Mesothelial cell of epicardium (in vitro differentiated cells): ENCODE results near the gene E2F1. TPM values are rescaled to one million over a fixed set of nuclear protein-coding genes. Genes with fewer than 3 reads are reported as not detected.

Source experiments
- DNase-seq, 2 experiments: peaks; one replicate each; pipeline ENCODE4 v3.0.0; 2021; ENCODE audit warnings: low spot score in 2 of 2; ENCODE audit not compliant: unreplicated experiment in 2 of 2
- H3K27ac Mint-ChIP-seq: 2 replicates; pipeline ENCODE4 v1.8.0; 2021; ENCODE audit warnings: mixed read lengths
- H3K27me3 Mint-ChIP-seq: 2 replicates; pipeline ENCODE4 v1.8.0; 2021; ENCODE audit warnings: low read depth, mixed read lengths
- H3K36me3 Mint-ChIP-seq: 2 replicates; pipeline ENCODE4 v1.8.0; 2021; ENCODE audit warnings: mixed read lengths
- H3K4me1 Mint-ChIP-seq: 2 replicates; pipeline ENCODE4 v1.8.0; 2021; ENCODE audit warnings: mixed read lengths
- H3K4me3 Mint-ChIP-seq: 2 replicates; pipeline ENCODE4 v1.8.0; 2021; ENCODE audit warnings: mild to moderate bottlenecking, moderate library complexity, mixed read lengths
- H3K9me3 Mint-ChIP-seq: 2 replicates; pipeline ENCODE4 v1.8.0; 2021; ENCODE audit warnings: mixed read lengths
- total RNA-seq: library from RNA; stranded (reverse); gene quantifications from 3 replicates; pipeline ENCODE4 v1.2.1, GENCODE V29; 2021
- TF ChIP-seq, protein P1 (sequence below): fragments of 200-600 bp; sonication (generic); IDR thresholded peaks from one replicate; pipeline ENCODE4 v1.5.0; 2021; ENCODE audit warnings: antibody characterized with exemption; ENCODE audit not compliant: unreplicated experiment

Gene E2F1
- total RNA-seq, 1 donor from 2014 or later = 16.7 TPM

GRCh38 chr20:33687993-33688937 is 2.1 kb upstream of the E2F1 start:
- H3K27me3 Mint-ChIP-seq = no peaks in the 10 kb centered on the region
- H3K9me3 Mint-ChIP-seq = no peaks in the 10 kb centered on the region
- TF ChIP-seq, protein P1, sequence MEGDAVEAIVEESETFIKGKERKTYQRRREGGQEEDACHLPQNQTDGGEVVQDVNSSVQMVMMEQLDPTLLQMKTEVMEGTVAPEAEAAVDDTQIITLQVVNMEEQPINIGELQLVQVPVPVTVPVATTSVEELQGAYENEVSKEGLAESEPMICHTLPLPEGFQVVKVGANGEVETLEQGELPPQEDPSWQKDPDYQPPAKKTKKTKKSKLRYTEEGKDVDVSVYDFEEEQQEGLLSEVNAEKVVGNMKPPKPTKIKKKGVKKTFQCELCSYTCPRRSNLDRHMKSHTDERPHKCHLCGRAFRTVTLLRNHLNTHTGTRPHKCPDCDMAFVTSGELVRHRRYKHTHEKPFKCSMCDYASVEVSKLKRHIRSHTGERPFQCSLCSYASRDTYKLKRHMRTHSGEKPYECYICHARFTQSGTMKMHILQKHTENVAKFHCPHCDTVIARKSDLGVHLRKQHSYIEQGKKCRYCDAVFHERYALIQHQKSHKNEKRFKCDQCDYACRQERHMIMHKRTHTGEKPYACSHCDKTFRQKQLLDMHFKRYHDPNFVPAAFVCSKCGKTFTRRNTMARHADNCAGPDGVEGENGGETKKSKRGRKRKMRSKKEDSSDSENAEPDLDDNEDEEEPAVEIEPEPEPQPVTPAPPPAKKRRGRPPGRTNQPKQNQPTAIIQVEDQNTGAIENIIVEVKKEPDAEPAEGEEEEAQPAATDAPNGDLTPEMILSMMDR = no peak
- H3K36me3 Mint-ChIP-seq = no peaks in the 10 kb centered on the region
- peak overlapping the region; percentile 95 for H3K27ac Mint-ChIP-seq
- H3K4me3 Mint-ChIP-seq = no peak overlapping the region
- no peak for DNase-seq
- H3K4me1 Mint-ChIP-seq = peaks cover 29% of the 10 kb centered on the region

GRCh38 chr20:33687370-33687915 is 1.3 kb upstream of the E2F1 start:
- H3K9me3 Mint-ChIP-seq = no peaks in the 10 kb centered on the region
- H3K36me3 Mint-ChIP-seq = no peaks in the 10 kb centered on the region
- no peak for DNase-seq
- H3K27me3 Mint-ChIP-seq = no peaks in the 10 kb centered on the region
- H3K4me1 Mint-ChIP-seq = peaks cover 29% of the 10 kb centered on the region
- H3K4me3 Mint-ChIP-seq = no peak overlapping the region
- TF ChIP-seq, protein P1 = no peak
- H3K27ac Mint-ChIP-seq = peak overlapping the region; percentile 95

GRCh38 chr20:33686984-33687366 is 790 bp upstream of the E2F1 start:
- no peaks in the 10 kb centered on the region for H3K27me3 Mint-ChIP-seq
- H3K27ac Mint-ChIP-seq = peak overlapping the region; percentile 95
- TF ChIP-seq, protein P1 = no peak
- H3K4me1 Mint-ChIP-seq = peaks cover 29% of the 10 kb centered on the region
- peak overlapping the region; percentile 71 for H3K4me3 Mint-ChIP-seq
- DNase-seq = no peak
- H3K36me3 Mint-ChIP-seq = no peaks in the 10 kb centered on the region
- H3K9me3 Mint-ChIP-seq = no peaks in the 10 kb centered on the region

DNA sequence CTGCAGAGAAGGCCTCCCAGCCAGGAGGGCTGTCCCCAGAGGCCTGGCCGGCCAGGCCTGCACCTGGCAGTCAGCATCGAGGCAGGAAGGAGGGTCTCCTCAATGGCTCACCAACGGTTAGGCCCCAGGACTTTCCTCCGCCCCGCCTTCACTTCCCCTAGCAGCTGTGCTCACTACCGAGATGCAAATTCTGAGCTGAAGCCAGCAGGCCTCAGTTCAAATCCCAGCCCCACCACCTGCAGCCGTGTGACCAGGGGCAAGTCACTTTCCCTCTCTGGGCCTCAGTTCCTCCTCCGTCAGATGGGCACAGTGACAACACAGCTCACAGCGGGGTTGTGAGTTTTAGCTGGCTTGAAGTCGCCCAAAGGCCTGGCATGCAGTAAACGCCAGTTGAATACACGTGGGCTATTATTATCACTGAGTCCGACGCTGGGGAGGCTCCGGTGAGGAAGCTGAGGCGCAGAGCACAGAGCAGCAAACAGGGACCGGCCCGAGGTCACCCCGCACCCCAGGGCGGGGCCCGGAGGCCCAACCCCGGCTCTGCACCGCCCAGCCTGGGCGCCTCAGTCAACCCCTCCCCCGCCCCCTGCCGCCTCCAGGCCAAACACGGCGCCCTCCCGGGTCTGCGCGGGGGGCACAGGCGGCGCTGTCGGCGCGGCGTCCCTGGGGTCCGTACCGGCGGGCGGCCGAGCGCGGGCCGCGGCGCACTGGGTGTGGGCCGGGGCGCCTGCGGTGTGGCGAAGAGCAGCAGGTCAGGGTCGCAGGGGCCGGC is 671 bp downstream of the E2F1 start:
- Mint-ChIP-seq H3K36me3 (no peaks in the 10 kb centered on the region), H3K27ac (peak overlapping the region; percentile 89), H3K4me1 (peaks cover 29% of the 10 kb centered on the region), H3K27me3 (no peaks in the 10 kb centered on the region), H3K9me3 (no peaks in the 10 kb centered on the region), H3K4me3 (peak overlapping the region; percentile 67)
- no peak for DNase-seq
- TF ChIP-seq, protein P1 = no peak

GRCh38 chr20:33684533-33685327 is 1.5 kb downstream of the E2F1 start:
- no peaks in the 10 kb centered on the region for H3K36me3 Mint-ChIP-seq
- no peaks in the 10 kb centered on the region for H3K9me3 Mint-ChIP-seq
- TF ChIP-seq, protein P1 = no peak
- H3K27me3 Mint-ChIP-seq = no peaks in the 10 kb centered on the region
- H3K4me3 Mint-ChIP-seq = peak overlapping the region; percentile 67
- H3K4me1 Mint-ChIP-seq = peaks cover 24% of the 10 kb centered on the region
- H3K27ac Mint-ChIP-seq = peak overlapping the region; percentile 89
- DNase-seq = no peak
